GM23248 (cell line): ENCODE data around the gene BRAF. TPM values are rescaled to one million over a fixed set of nuclear protein-coding genes. Genes with fewer than 3 reads are reported as not detected.

Experiments used
- DNase-seq: peaks from one replicate; pipeline ENCODE4 v3.0.0-alpha.2; 2015
- H2AFZ ChIP-seq: fragments of 200-600 bp; sonication (generic); 2 replicates; pipeline ENCODE4 v1.6.1; 2016; ENCODE audit warnings: antibody characterized with exemption
- H3F3A ChIP-seq: fragments of 200-600 bp; sonication (generic); 2 replicates; pipeline ENCODE4 v1.6.1; 2016; ENCODE audit warnings: mild to moderate bottlenecking, antibody characterized with exemption, mixed run types; ENCODE audit not compliant: insufficient read depth
- H3K27ac ChIP-seq: fragments of 200-600 bp; sonication (generic); 2 replicates; pipeline ENCODE4 v1.5.1; 2016; ENCODE audit warnings: mild to moderate bottlenecking
- H3K27me3 ChIP-seq: fragments of 200-600 bp; sonication (generic); replicated peaks from 2 replicates; pipeline ENCODE4 v1.6.1; 2016; ENCODE audit warnings: mild to moderate bottlenecking; ENCODE audit not compliant: insufficient read depth
- H3K36me3 ChIP-seq: fragments of 200-600 bp; sonication (generic); 2 replicates; pipeline ENCODE4 v1.6.1; 2016; ENCODE audit warnings: low read depth, mild to moderate bottlenecking
- H3K4me1 ChIP-seq: fragments of 200-600 bp; sonication (generic); 2 replicates; pipeline ENCODE4 v1.6.1; 2016; ENCODE audit warnings: mild to moderate bottlenecking; ENCODE audit not compliant: insufficient read depth
- H3K4me2 ChIP-seq: fragments of 200-600 bp; sonication (generic); one replicate; pipeline ENCODE4 v1.6.1; 2016; ENCODE audit warnings: mild to moderate bottlenecking; ENCODE audit not compliant: unreplicated experiment
- H3K4me3 ChIP-seq: fragments of 200-600 bp; sonication (generic); 2 replicates; pipeline ENCODE4 v1.5.1; 2016; ENCODE audit warnings: mild to moderate bottlenecking
- H3K79me2 ChIP-seq: fragments of 200-600 bp; sonication (generic); 2 replicates; pipeline ENCODE4 v1.6.1; 2016; ENCODE audit warnings: mild to moderate bottlenecking; ENCODE audit not compliant: insufficient read depth
- H3K9ac ChIP-seq: fragments of 200-600 bp; sonication (generic); 2 replicates; pipeline ENCODE4 v1.6.1; 2016; ENCODE audit warnings: mild to moderate bottlenecking
- H3K9me2 ChIP-seq: fragments of 200-600 bp; sonication (generic); 2 replicates; pipeline ENCODE4 v1.6.1; 2016; ENCODE audit warnings: mixed run types, mild to moderate bottlenecking, moderate library complexity; ENCODE audit not compliant: insufficient read depth
- H3K9me3 ChIP-seq: fragments of 200-600 bp; sonication (generic); one replicate; pipeline ENCODE4 v1.6.1; 2017; ENCODE audit warnings: low read depth
- H4K20me1 ChIP-seq: fragments of 200-600 bp; sonication (generic); 2 replicates; pipeline ENCODE4 v1.6.0; 2016; ENCODE audit not compliant: insufficient read depth
- EZH2 ChIP-seq: fragments of 200-600 bp; sonication (generic); IDR thresholded peaks from 2 replicates; pipeline ENCODE4 v1.6.1; 2018; ENCODE audit warnings: antibody characterized with exemption, mild to moderate bottlenecking; ENCODE audit not compliant: insufficient read depth, poor library complexity, severe bottlenecking
- EZH2phosphoT487 ChIP-seq: fragments of 200-600 bp; sonication (generic); IDR thresholded peaks from 2 replicates; pipeline ENCODE4 v1.6.1; 2018; ENCODE audit warnings: antibody characterized with exemption, moderate library complexity, mild to moderate bottlenecking, low read depth; ENCODE audit not compliant: insufficient read depth
- WGBS, 2 experiments: methylation state at CpG; one replicate each; pipeline ENCODE4 v1.1.6; 2015 to 2017; ENCODE audit warnings: low lambda C conversion rate in 2 of 2, low coverage in 1 of 2; ENCODE audit errors: missing lambda C conversion rate in 2 of 2; 5-methylcytosine and 5-hydroxymethylcytosine counted together
- in situ Hi-C: fragments of 300-500 bp; cut with MboI; formaldehyde crosslinking; loops from 2 replicates; pipeline ENCODE4 v1.15.0; 2020
- polyA plus RNA-seq: library from polyadenylated mRNA; unstranded; fragments of >200 nt; fragmentation: Nextera tagmentation; extraction: Ambion mirVana; gene quantifications from 2 replicates; pipeline ENCODE4 v1.2.1, GENCODE V29; 2016
- total RNA-seq: library from RNA; depleted of rRNA; stranded (reverse); fragments of >200 nt; shearing (Covaris generic); gene quantifications from 2 replicates; pipeline ENCODE4 v1.2.3, GENCODE V29; 2014

BRAF gene
- total and polyA plus RNA-seq, 2 experiments from 2014 or later, result 5.8 to 11.0 TPM

GRCh38 chr7:140901941-140902302 lies 22.8 kb downstream of the BRAF start:
- Histone ChIP-seq H4K20me1 (peaks cover 18% of the 10 kb centered on the region; the same call in 1 of the 2 replicates), H3K4me2 (no peak overlapping the region), H3K9me2 (no peaks in the 10 kb centered on the region), H3K9me3 (no peaks in the 10 kb centered on the region), H3K4me1 (peaks cover 6% of the 10 kb centered on the region; the same call in 1 of the 2 replicates), H3K27ac (no peak overlapping the region), H3K9ac (no peak overlapping the region), H3F3A (no peaks in the 10 kb centered on the region), H3K27me3 (no peaks in the 10 kb centered on the region), H3K36me3 (no peaks in the 10 kb centered on the region), H3K79me2 (peaks cover 96% of the 10 kb centered on the region), H2AFZ (no peak overlapping the region), H3K4me3 (no peak overlapping the region)
- TF ChIP-seq EZH2 (no peak), EZH2phosphoT487 (no peak)
- 74 to 80% methylated on average over 4 of the region's 4 CpGs for WGBS, 2 experiments
- no peak for DNase-seq
- in situ Hi-C loops, result no loop called here

- H3F3A ChIP-seq, result no peaks in the 10 kb centered on the region
- WGBS, 2 experiments, result 100% methylated on average over 1 of the region's 1 CpG
- in situ Hi-C loops, result no loop called here
- DNase-seq, result no peak
- no peak overlapping the region for H3K4me2 ChIP-seq
- no peaks in the 10 kb centered on the region for H3K9me2 ChIP-seq
- peaks cover 98% of the 10 kb centered on the region for H3K79me2 ChIP-seq
- H3K36me3 ChIP-seq, result no peaks in the 10 kb centered on the region
- peaks cover 6% of the 10 kb centered on the region; the same call in 1 of the 2 replicates for H3K4me1 ChIP-seq
- H3K4me3 ChIP-seq, result no peak overlapping the region
- H3K27me3 ChIP-seq, result no peaks in the 10 kb centered on the region
- H3K9ac ChIP-seq, result no peak overlapping the region
- TF ChIP-seq EZH2phosphoT487 (no peak), EZH2 (no peak)
- no peak overlapping the region for H3K27ac ChIP-seq
- peaks cover 11% of the 10 kb centered on the region; the same call in 1 of the 2 replicates for H4K20me1 ChIP-seq
- H3K9me3 ChIP-seq, result no peaks in the 10 kb centered on the region
- no peak overlapping the region for H2AFZ ChIP-seq
Observed at GRCh38 chr7:140899883-140900282, 24.8 kb downstream of the BRAF start.

GRCh38 chr7:140898786-140899536 lies 25.8 kb downstream of the BRAF start:
- TF ChIP-seq EZH2phosphoT487, result no peak
- no peak for TF ChIP-seq EZH2
- Histone ChIP-seq H3K36me3 (no peaks in the 10 kb centered on the region), H3K4me2 (no peak overlapping the region), H3K4me3 (no peak overlapping the region), H3K9ac (no peak overlapping the region), H3K79me2 (peaks cover 98% of the 10 kb centered on the region), H3K9me2 (no peaks in the 10 kb centered on the region), H3K27me3 (no peaks in the 10 kb centered on the region), H3F3A (no peaks in the 10 kb centered on the region), H3K4me1 (peaks cover 6% of the 10 kb centered on the region; the same call in 1 of the 2 replicates), H3K27ac (no peak overlapping the region), H4K20me1 (peaks cover 13% of the 10 kb centered on the region; the same call in 1 of the 2 replicates), H3K9me3 (no peaks in the 10 kb centered on the region), H2AFZ (no peak overlapping the region)
- in situ Hi-C loops, result no loop called here
- DNase-seq, result peak; percentile 8
- 67 to 74% methylated on average over 3 of the region's 3 CpGs for WGBS, 2 experiments

GRCh38 chr7:140896996-140897395 lies 27.7 kb downstream of the BRAF start:
- Histone ChIP-seq H3K9ac (no peak overlapping the region), H3K79me2 (peaks cover 98% of the 10 kb centered on the region), H3K4me3 (no peak overlapping the region), H2AFZ (no peak overlapping the region), H4K20me1 (peaks cover 28% of the 10 kb centered on the region; the same call in 1 of the 2 replicates), H3K36me3 (no peaks in the 10 kb centered on the region), H3K27me3 (no peaks in the 10 kb centered on the region), H3K27ac (no peak overlapping the region), H3K9me3 (no peaks in the 10 kb centered on the region), H3K4me2 (no peak overlapping the region), H3K9me2 (no peaks in the 10 kb centered on the region), H3F3A (no peaks in the 10 kb centered on the region), H3K4me1 (peaks cover 6% of the 10 kb centered on the region; the same call in 1 of the 2 replicates)
- DNase-seq, result no peak
- TF ChIP-seq EZH2 (no peak), EZH2phosphoT487 (no peak)
- WGBS, 2 experiments, result 97% methylated on average over 3 of the region's 3 CpGs
- in situ Hi-C loops, result no loop called here
